Measurements from ENCODE around the gene LILRB4. TPM values are rescaled to one million over a fixed set of nuclear protein-coding genes. Genes with fewer than 3 reads are reported as not detected.
A peak's percentile ranks its signal among the peaks of the same experiment; 100 is the strongest.

Gene LILRB4
- total and polyA plus RNA-seq, 4 experiments from 2014 or later, result 3.2 to 3.5 TPM; not detected in 2

GRCh38 chr19:54650108-54650655 is 12.6 kb upstream of the LILRB4 start:
- no peaks in the 10 kb centered on the region for H3K4me1 ChIP-seq (ENCODE audit: insufficient read depth, low read length)
- no peak for DNase-seq
- no peaks in the 10 kb centered on the region for H3K36me3 Mint-ChIP-seq
- H3K27ac ChIP-seq (ENCODE audit: low read depth, low read length), result no peak overlapping the region
- H3K27me3 ChIP-seq (ENCODE audit: insufficient read depth, low read length), result no peaks in the 10 kb centered on the region
- no peak overlapping the region for H3K27ac Mint-ChIP-seq
- POLR2A ChIA-PET (ENCODE audit: partially characterized antibody), result no interaction called here
- H3K9me3 ChIP-seq (ENCODE audit: control insufficient read depth in 1 of 2, low read length in 2 of 2), result no peaks in the 10 kb centered on the region
- peaks cover 8 to 16% of the 10 kb centered on the region in 2 donors for H3K27me3 Mint-ChIP-seq
- CTCF ChIA-PET (ENCODE audit: partially characterized antibody), result no interaction called here
- no peak overlapping the region for H3K4me3 Mint-ChIP-seq
- no peaks in the 10 kb centered on the region for H3K4me1 Mint-ChIP-seq
- intact Hi-C loops (cut with micrococcal nuclease), result no loop called here
- no peak overlapping the region for H3K4me3 ChIP-seq (ENCODE audit: low read length in 2 of 2)
- no peaks in the 10 kb centered on the region for H3K36me3 ChIP-seq (ENCODE audit: insufficient read depth, low read length)
- no peaks in the 10 kb centered on the region for H3K9me3 Mint-ChIP-seq

- no peaks in the 10 kb centered on the region for H3K36me3 Mint-ChIP-seq
- H3K9me3 Mint-ChIP-seq, result peaks cover 0 to 2% (median 0%) of the 10 kb centered on the region in 8 donors
- DNase-seq, result peak in 1 of 5 donors; percentile 20
- Histone ChIP-seq H3K9me3 (ENCODE audit: control insufficient read depth in 1 of 2, low read length in 2 of 2) (no peaks in the 10 kb centered on the region), H3K4me3 (ENCODE audit: low read length in 2 of 2) (no peak overlapping the region), H3K27ac (ENCODE audit: low read depth, low read length) (no peak overlapping the region), H3K36me3 (ENCODE audit: insufficient read depth, low read length) (no peaks in the 10 kb centered on the region), H3K27me3 (ENCODE audit: insufficient read depth, low read length) (no peaks in the 10 kb centered on the region), H3K4me1 (ENCODE audit: insufficient read depth, low read length) (no peaks in the 10 kb centered on the region)
- no peaks in the 10 kb centered on the region for H3K4me1 Mint-ChIP-seq
- ChIA-PET CTCF (ENCODE audit: partially characterized antibody) (interaction anchor here (0.6 to 3.9 kb wide), 7 partner anchors 17 to 861 kb away, joined by 3 to 24 read pairs (median 5); no protein-coding TSS in a partner anchor), POLR2A (ENCODE audit: partially characterized antibody) (no interaction called here)
- H3K27me3 Mint-ChIP-seq, result peaks cover 9 to 18% of the 10 kb centered on the region in 2 donors
- intact Hi-C loops (cut with micrococcal nuclease), result no loop called here
- no peak overlapping the region for H3K27ac Mint-ChIP-seq
- no peak overlapping the region for H3K4me3 Mint-ChIP-seq
Measured at GRCh38 chr19:54653181-54653809, 9.5 kb upstream of the LILRB4 start.

- no peaks in the 10 kb centered on the region for H3K9me3 ChIP-seq (ENCODE audit: control insufficient read depth in 1 of 2, low read length in 2 of 2)
- no peaks in the 10 kb centered on the region for H3K4me1 Mint-ChIP-seq
- POLR2A ChIA-PET (ENCODE audit: partially characterized antibody), result no interaction called here
- no peaks in the 10 kb centered on the region for H3K36me3 ChIP-seq (ENCODE audit: insufficient read depth, low read length)
- H3K36me3 Mint-ChIP-seq, result no peaks in the 10 kb centered on the region
- no peaks in the 10 kb centered on the region for H3K4me1 ChIP-seq (ENCODE audit: insufficient read depth, low read length)
- H3K27ac Mint-ChIP-seq, result no peak overlapping the region
- H3K4me3 Mint-ChIP-seq, result no peak overlapping the region
- no peak overlapping the region for H3K4me3 ChIP-seq (ENCODE audit: low read length in 2 of 2)
- H3K27me3 ChIP-seq (ENCODE audit: insufficient read depth, low read length), result no peaks in the 10 kb centered on the region
- no peak overlapping the region for H3K27ac ChIP-seq (ENCODE audit: low read depth, low read length)
- no peak for DNase-seq
- intact Hi-C loops (cut with micrococcal nuclease), result no loop called here
- H3K9me3 Mint-ChIP-seq, result peaks cover 0 to 4% (median 0%) of the 10 kb centered on the region in 8 donors
- CTCF ChIA-PET (ENCODE audit: partially characterized antibody), result interaction anchor here (1.3 to 3.9 kb wide), 4 partner anchors 16 to 173 kb away, joined by 3 to 24 read pairs (median 10); no protein-coding TSS in a partner anchor
- H3K27me3 Mint-ChIP-seq, result peaks cover 8 to 24% of the 10 kb centered on the region in 2 donors
Measured at GRCh38 chr19:54654447-54655321, 8.1 kb upstream of the LILRB4 start.

- no peaks in the 10 kb centered on the region for H3K4me1 ChIP-seq (ENCODE audit: insufficient read depth, low read length)
- CTCF ChIA-PET (ENCODE audit: partially characterized antibody), result no interaction called here
- H3K27ac ChIP-seq (ENCODE audit: low read depth, low read length), result no peak overlapping the region
- POLR2A ChIA-PET (ENCODE audit: partially characterized antibody), result no interaction called here
- no peak overlapping the region for H3K4me3 ChIP-seq (ENCODE audit: low read length in 2 of 2)
- H3K9me3 ChIP-seq (ENCODE audit: control insufficient read depth in 1 of 2, low read length in 2 of 2), result no peaks in the 10 kb centered on the region
- DNase-seq, result no peak
- H3K27me3 ChIP-seq (ENCODE audit: insufficient read depth, low read length), result no peaks in the 10 kb centered on the region
- H3K27ac Mint-ChIP-seq, result no peak overlapping the region
- H3K36me3 Mint-ChIP-seq, result no peaks in the 10 kb centered on the region
- H3K36me3 ChIP-seq (ENCODE audit: insufficient read depth, low read length), result no peaks in the 10 kb centered on the region
- peaks cover 12 to 28% of the 10 kb centered on the region in 2 donors for H3K27me3 Mint-ChIP-seq
- H3K9me3 Mint-ChIP-seq, result peaks cover 0 to 5% (median 0%) of the 10 kb centered on the region in 8 donors
- no peak overlapping the region for H3K4me3 Mint-ChIP-seq
- intact Hi-C loops (cut with micrococcal nuclease), result no loop called here
- no peaks in the 10 kb centered on the region for H3K4me1 Mint-ChIP-seq
Measured at GRCh38 chr19:54659300-54659699, 3.5 kb upstream of the LILRB4 start.

GRCh38 chr19:54660306-54660705 is 2.5 kb upstream of the LILRB4 start:
- DNase-seq, result no peak
- H3K4me1 ChIP-seq (ENCODE audit: insufficient read depth, low read length), result no peaks in the 10 kb centered on the region
- no peak overlapping the region for H3K27ac ChIP-seq (ENCODE audit: low read depth, low read length)
- H3K27me3 ChIP-seq (ENCODE audit: insufficient read depth, low read length), result no peaks in the 10 kb centered on the region
- no peaks in the 10 kb centered on the region for H3K36me3 Mint-ChIP-seq
- no peaks in the 10 kb centered on the region for H3K4me1 Mint-ChIP-seq
- no peaks in the 10 kb centered on the region for H3K9me3 ChIP-seq (ENCODE audit: control insufficient read depth in 1 of 2, low read length in 2 of 2)
- H3K4me3 ChIP-seq (ENCODE audit: low read length in 2 of 2), result no peak overlapping the region
- H3K36me3 ChIP-seq (ENCODE audit: insufficient read depth, low read length), result no peaks in the 10 kb centered on the region
- ChIA-PET POLR2A (ENCODE audit: partially characterized antibody) (no interaction called here), CTCF (ENCODE audit: partially characterized antibody) (no interaction called here)
- intact Hi-C loops (cut with micrococcal nuclease), result no loop called here
- H3K27me3 Mint-ChIP-seq, result peaks cover 12 to 27% of the 10 kb centered on the region in 2 donors
- H3K4me3 Mint-ChIP-seq, result no peak overlapping the region
- no peak overlapping the region for H3K27ac Mint-ChIP-seq
- H3K9me3 Mint-ChIP-seq, result peaks cover 0 to 5% (median 0%) of the 10 kb centered on the region in 8 donors

- Histone ChIP-seq H3K27me3 (ENCODE audit: insufficient read depth, low read length) (no peaks in the 10 kb centered on the region), H3K9me3 (ENCODE audit: control insufficient read depth in 1 of 2, low read length in 2 of 2) (no peaks in the 10 kb centered on the region), H3K4me1 (ENCODE audit: insufficient read depth, low read length) (no peaks in the 10 kb centered on the region), H3K27ac (ENCODE audit: low read depth, low read length) (no peak overlapping the region), H3K36me3 (ENCODE audit: insufficient read depth, low read length) (no peaks in the 10 kb centered on the region), H3K4me3 (ENCODE audit: low read length in 2 of 2) (no peak overlapping the region)
- ChIA-PET CTCF (ENCODE audit: partially characterized antibody) (no interaction called here), POLR2A (ENCODE audit: partially characterized antibody) (no interaction called here)
- Mint-ChIP-seq H3K27me3 (peaks cover 12 to 27% of the 10 kb centered on the region in 2 donors), H3K27ac (no peak overlapping the region), H3K36me3 (no peaks in the 10 kb centered on the region), H3K9me3 (peaks cover 0 to 6% (median 2%) of the 10 kb centered on the region in 8 donors), H3K4me1 (no peaks in the 10 kb centered on the region), H3K4me3 (no peak overlapping the region)
- no peak for DNase-seq
- intact Hi-C loops (cut with micrococcal nuclease), result no loop called here
Measured at GRCh38 chr19:54660964-54661363, 1.8 kb upstream of the LILRB4 start.

- DNase-seq, result no peak
- no peaks in the 10 kb centered on the region for H3K9me3 ChIP-seq (ENCODE audit: control insufficient read depth in 1 of 2, low read length in 2 of 2)
- H3K4me3 ChIP-seq (ENCODE audit: low read length in 2 of 2), result no peak overlapping the region
- Mint-ChIP-seq H3K4me3 (no peak overlapping the region), H3K9me3 (peaks cover 0 to 14% (median 3%) of the 10 kb centered on the region in 8 donors), H3K27ac (no peak overlapping the region), H3K27me3 (peaks cover 12 to 23% of the 10 kb centered on the region in 2 donors), H3K36me3 (no peaks in the 10 kb centered on the region), H3K4me1 (no peaks in the 10 kb centered on the region)
- intact Hi-C loops (cut with micrococcal nuclease), result no loop called here
- H3K4me1 ChIP-seq (ENCODE audit: insufficient read depth, low read length), result no peaks in the 10 kb centered on the region
- H3K27ac ChIP-seq (ENCODE audit: low read depth, low read length), result no peak overlapping the region
- H3K36me3 ChIP-seq (ENCODE audit: insufficient read depth, low read length), result no peaks in the 10 kb centered on the region
- ChIA-PET CTCF (ENCODE audit: partially characterized antibody) (interaction anchor here (0.7 to 1.2 kb wide), 3 partner anchors 11 to 21 kb away, joined by 3 to 5 read pairs (median 4); no protein-coding TSS in a partner anchor), POLR2A (ENCODE audit: partially characterized antibody) (no interaction called here)
- no peaks in the 10 kb centered on the region for H3K27me3 ChIP-seq (ENCODE audit: insufficient read depth, low read length)
Measured at GRCh38 chr19:54661846-54662481, 821 bp upstream of the LILRB4 start.
